Loucy (cell line): Measurements from ENCODE around the gene BCKDHB.

ENCODE experiments used
- H2AFZ ChIP-seq: fragments of 200-600 bp; sonication (generic); 2 replicates; pipeline ENCODE4 v1.6.0; 2016; ENCODE audit warnings: antibody characterized with exemption, mild to moderate bottlenecking, low read length, moderate library complexity
- H3F3A ChIP-seq: fragments of 200-600 bp; 2 replicates; pipeline ENCODE4 v1.6.0; 2016; ENCODE audit warnings: antibody characterized with exemption, low read depth, mild to moderate bottlenecking
- H3K27me3 ChIP-seq: fragments of 200-600 bp; sonication (generic); 2 replicates; pipeline ENCODE4 v1.6.1; 2014; ENCODE audit warnings: low read length, mild to moderate bottlenecking; ENCODE audit not compliant: insufficient read depth, poor library complexity, severe bottlenecking
- H3K36me3 ChIP-seq: fragments of 200-600 bp; sonication (generic); 2 replicates; pipeline ENCODE4 v1.6.1; 2016; ENCODE audit warnings: low read length; ENCODE audit not compliant: insufficient read depth
- H3K4me1 ChIP-seq: fragments of 200-600 bp; sonication (generic); 2 replicates; pipeline ENCODE4 v1.5.1; 2014; ENCODE audit warnings: low read length, mild to moderate bottlenecking; ENCODE audit not compliant: insufficient read depth, poor library complexity, severe bottlenecking
- H3K4me2 ChIP-seq: fragments of 200-600 bp; sonication (generic); 2 replicates; pipeline ENCODE4 v1.6.0; 2014; ENCODE audit warnings: antibody characterized with exemption, low read length, low read depth, mild to moderate bottlenecking; ENCODE audit not compliant: poor library complexity, severe bottlenecking
- H3K4me3 ChIP-seq: fragments of 200-600 bp; sonication (generic); 2 replicates; pipeline ENCODE4 v1.5.1; 2014; ENCODE audit warnings: low read length, mild to moderate bottlenecking, mixed read lengths; ENCODE audit not compliant: poor library complexity, severe bottlenecking
- H3K79me2 ChIP-seq: fragments of 200-600 bp; sonication (generic); 2 replicates; pipeline ENCODE4 v1.6.1; 2014; ENCODE audit warnings: low read length; ENCODE audit not compliant: insufficient read depth
- H3K9ac ChIP-seq: fragments of 200-600 bp; sonication (generic); 2 replicates; pipeline ENCODE4 v1.6.0; 2014; ENCODE audit warnings: mild to moderate bottlenecking, low read depth, low read length, moderate library complexity; ENCODE audit not compliant: poor library complexity, severe bottlenecking
- H3K9me2 ChIP-seq: fragments of 200-600 bp; sonication (generic); replicated peaks from 2 replicates; pipeline ENCODE4 v1.6.1; 2016; ENCODE audit warnings: low read depth, low read length, mixed read lengths
- H3K9me3 ChIP-seq: fragments of 200-600 bp; sonication (generic); 2 replicates; pipeline ENCODE4 v1.6.1; 2014; ENCODE audit warnings: mild to moderate bottlenecking, antibody characterized with exemption, low read length, low read depth; ENCODE audit not compliant: insufficient read depth
- H4K20me1 ChIP-seq: fragments of 200-600 bp; sonication (generic); 2 replicates; pipeline ENCODE4 v1.6.0; 2014; ENCODE audit warnings: antibody characterized with exemption, low read length, mild to moderate bottlenecking; ENCODE audit not compliant: insufficient read depth, poor library complexity, severe bottlenecking
- EZH2phosphoT487 ChIP-seq: fragments of 200-600 bp; IDR thresholded peaks from 2 replicates; pipeline ENCODE4 v1.6.1; 2018; ENCODE audit warnings: antibody characterized with exemption, mild to moderate bottlenecking, moderate library complexity, borderline replicate concordance
- TF ChIP-seq, protein P1 (sequence below): fragments of 200-600 bp; sonication (generic); conservative IDR thresholded peaks from 2 replicates; pipeline ENCODE4 v1.5.1; 2014; ENCODE audit warnings: mild to moderate bottlenecking, antibody characterized with exemption, low read length

BCKDHB gene

GRCh38 chr6:80343511-80343910 is 237.0 kb downstream of the BCKDHB start:
- Histone ChIP-seq H3K9me3 (no peaks in the 10 kb centered on the region), H3F3A (no peaks in the 10 kb centered on the region), H3K9me2 (no peaks in the 10 kb centered on the region), H3K79me2 (no peaks in the 10 kb centered on the region), H3K4me1 (no peaks in the 10 kb centered on the region), H3K4me2 (no peak overlapping the region), H3K4me3 (no peak overlapping the region), H3K27me3 (no peaks in the 10 kb centered on the region), H3K36me3 (no peaks in the 10 kb centered on the region), H4K20me1 (no peaks in the 10 kb centered on the region), H3K9ac (no peak overlapping the region), H2AFZ (no peak overlapping the region)
- TF ChIP-seq, protein P1, sequence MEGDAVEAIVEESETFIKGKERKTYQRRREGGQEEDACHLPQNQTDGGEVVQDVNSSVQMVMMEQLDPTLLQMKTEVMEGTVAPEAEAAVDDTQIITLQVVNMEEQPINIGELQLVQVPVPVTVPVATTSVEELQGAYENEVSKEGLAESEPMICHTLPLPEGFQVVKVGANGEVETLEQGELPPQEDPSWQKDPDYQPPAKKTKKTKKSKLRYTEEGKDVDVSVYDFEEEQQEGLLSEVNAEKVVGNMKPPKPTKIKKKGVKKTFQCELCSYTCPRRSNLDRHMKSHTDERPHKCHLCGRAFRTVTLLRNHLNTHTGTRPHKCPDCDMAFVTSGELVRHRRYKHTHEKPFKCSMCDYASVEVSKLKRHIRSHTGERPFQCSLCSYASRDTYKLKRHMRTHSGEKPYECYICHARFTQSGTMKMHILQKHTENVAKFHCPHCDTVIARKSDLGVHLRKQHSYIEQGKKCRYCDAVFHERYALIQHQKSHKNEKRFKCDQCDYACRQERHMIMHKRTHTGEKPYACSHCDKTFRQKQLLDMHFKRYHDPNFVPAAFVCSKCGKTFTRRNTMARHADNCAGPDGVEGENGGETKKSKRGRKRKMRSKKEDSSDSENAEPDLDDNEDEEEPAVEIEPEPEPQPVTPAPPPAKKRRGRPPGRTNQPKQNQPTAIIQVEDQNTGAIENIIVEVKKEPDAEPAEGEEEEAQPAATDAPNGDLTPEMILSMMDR, result no peak
- TF ChIP-seq EZH2phosphoT487, result no peak

DNA sequence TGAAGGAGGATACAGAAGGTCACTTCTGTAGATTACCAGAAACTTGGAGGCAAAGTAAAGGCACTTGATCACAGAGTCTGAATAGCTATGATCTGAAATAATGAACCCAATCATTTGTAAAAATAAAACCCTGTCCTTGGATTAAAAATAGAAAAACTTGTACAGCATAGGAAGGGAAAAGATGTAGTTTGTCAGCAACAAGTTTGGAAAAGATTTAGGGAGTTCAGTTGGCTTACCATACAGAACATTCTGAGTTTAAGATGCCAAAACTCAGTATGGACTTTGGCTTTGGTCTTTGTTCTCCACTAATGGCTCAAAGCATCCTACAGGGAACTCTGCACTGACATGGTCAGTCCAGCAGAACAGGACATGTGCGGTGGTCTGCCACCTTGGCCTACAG is 240.6 kb downstream of the BCKDHB start:
- Histone ChIP-seq H3K9me2 (no peaks in the 10 kb centered on the region), H3K79me2 (no peaks in the 10 kb centered on the region)

DNA sequence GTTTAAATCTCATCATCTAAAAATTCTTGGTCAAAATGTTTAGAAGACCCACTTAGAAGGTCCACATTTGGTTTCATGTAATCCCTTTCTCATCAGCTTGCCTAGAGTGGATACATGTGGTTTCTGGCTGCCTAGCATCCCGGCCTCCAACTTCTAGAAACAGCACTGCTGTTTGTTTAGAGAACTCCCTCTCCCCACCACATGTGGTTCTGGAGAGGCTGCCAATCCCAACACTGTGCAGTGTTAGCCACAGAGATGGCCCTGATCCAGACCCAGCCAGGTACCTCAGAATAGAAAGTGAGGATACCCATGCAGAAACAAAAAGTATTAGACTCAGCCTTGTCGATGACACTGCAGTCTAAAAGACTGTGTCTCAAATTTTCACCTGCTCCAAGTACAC is 241.8 kb downstream of the BCKDHB start:
- no peaks in the 10 kb centered on the region for H3K9me2 ChIP-seq
- no peak overlapping the region for H3K4me3 ChIP-seq
- no peaks in the 10 kb centered on the region for H4K20me1 ChIP-seq
- no peaks in the 10 kb centered on the region for H3K9me3 ChIP-seq
- no peaks in the 10 kb centered on the region for H3K4me1 ChIP-seq
- H3K27me3 ChIP-seq, result no peaks in the 10 kb centered on the region
- no peak overlapping the region for H3K4me2 ChIP-seq
- no peaks in the 10 kb centered on the region for H3K36me3 ChIP-seq
- H3F3A ChIP-seq, result no peaks in the 10 kb centered on the region
- no peak overlapping the region for H3K9ac ChIP-seq
- no peaks in the 10 kb centered on the region for H3K79me2 ChIP-seq
- H2AFZ ChIP-seq, result no peak overlapping the region
- TF ChIP-seq EZH2phosphoT487, result no peak
- TF ChIP-seq, protein P1, result no peak

More for the DNA sequence above, 240.6 kb downstream of the BCKDHB start:
- Histone ChIP-seq H3K9ac (no peak overlapping the region), H3K9me3 (no peaks in the 10 kb centered on the region), H3K4me3 (no peak overlapping the region), H3K36me3 (no peaks in the 10 kb centered on the region), H3K4me1 (no peaks in the 10 kb centered on the region), H3F3A (no peaks in the 10 kb centered on the region), H3K27me3 (no peaks in the 10 kb centered on the region), H2AFZ (no peak overlapping the region), H3K4me2 (no peak overlapping the region), H4K20me1 (no peaks in the 10 kb centered on the region)
- TF ChIP-seq EZH2phosphoT487, result no peak
- TF ChIP-seq, protein P1, result no peak
